ENCODE measurements around the gene RBMY1A1.
"Not testable (repeated sequence)": the region's sequence is repeated elsewhere in the genome, so short reads cannot be mapped to it uniquely, and the experiment has no call there.

RBMY1A1 gene

DNA sequence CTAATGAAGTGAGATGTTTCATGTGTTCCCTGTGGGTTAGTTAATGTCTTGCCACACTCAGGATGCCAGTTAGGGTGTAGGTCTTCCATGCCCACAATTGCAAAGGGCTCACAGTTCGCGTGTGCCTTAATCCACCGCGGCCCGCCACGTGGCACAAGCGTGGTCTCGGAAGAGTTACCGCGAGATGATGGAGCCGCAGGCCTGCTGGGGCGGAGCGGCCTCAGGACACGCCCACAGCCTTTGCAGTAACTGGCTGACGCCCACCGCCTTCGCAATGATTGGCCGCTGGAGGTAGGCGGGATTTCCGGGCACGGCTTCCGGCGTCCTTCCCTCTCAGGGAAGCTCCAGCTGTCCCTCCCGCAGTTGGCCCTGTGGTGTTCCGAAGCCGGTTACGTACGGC lies at the start of gene RBMY1A1:
Gene RBMY1A1, plus strand, starts transcription at position 301 of the 400 bp plus-strand sequence. CDS start 2,013 bp downstream, outside the sequence.
- not testable (repeated sequence) for FAIRE-seq

DNA sequence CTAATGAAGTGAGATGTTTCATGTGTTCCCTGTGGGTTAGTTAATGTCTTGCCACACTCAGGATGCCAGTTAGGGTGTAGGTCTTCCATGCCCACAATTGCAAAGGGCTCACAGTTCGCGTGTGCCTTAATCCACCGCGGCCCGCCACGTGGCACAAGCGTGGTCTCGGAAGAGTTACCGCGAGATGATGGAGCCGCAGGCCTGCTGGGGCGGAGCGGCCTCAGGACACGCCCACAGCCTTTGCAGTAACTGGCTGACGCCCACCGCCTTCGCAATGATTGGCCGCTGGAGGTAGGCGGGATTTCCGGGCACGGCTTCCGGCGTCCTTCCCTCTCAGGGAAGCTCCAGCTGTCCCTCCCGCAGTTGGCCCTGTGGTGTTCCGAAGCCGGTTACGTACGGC lies 23.6 kb upstream of the RBMY1A1 start, which contains the start of gene RBMY1B:
Gene RBMY1B, plus strand, starts transcription at position 301 of the 400 bp plus-strand sequence. CDS start 2,013 bp downstream, outside the sequence.
- FAIRE-seq, result not testable (repeated sequence)

DNA sequence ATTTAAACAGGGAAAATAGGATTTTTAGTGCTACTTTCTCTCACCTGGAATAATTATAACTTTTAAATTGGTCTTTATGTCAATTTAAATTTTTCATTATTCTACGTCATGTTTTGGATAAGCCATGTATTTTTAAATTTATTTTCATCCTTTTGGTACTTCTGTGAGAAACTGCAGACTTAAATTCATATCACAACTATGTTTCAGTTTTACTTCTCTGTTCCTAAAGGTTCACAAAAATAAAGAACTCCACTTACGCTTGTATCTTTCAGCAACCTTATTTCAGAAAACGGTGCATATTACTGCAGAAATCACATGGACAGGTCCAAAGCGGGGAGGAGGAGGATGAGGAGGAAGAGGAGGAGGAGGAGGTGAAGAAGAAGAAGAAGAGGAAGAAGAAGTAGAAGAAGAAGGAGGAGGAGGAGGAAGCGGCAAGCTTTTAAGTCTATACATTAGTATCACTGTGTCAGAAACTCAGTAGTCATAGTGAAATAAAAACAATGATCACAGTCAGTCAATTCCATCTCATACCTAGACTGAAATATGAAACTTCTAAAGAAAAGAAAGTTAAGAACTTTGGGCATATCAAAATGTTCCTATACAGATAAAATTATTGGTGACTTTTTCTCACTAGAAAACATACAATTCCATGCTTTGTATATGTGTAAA lies 24.8 kb downstream of the RBMY1A1 start:
- not testable (repeated sequence) for FAIRE-seq

DNA sequence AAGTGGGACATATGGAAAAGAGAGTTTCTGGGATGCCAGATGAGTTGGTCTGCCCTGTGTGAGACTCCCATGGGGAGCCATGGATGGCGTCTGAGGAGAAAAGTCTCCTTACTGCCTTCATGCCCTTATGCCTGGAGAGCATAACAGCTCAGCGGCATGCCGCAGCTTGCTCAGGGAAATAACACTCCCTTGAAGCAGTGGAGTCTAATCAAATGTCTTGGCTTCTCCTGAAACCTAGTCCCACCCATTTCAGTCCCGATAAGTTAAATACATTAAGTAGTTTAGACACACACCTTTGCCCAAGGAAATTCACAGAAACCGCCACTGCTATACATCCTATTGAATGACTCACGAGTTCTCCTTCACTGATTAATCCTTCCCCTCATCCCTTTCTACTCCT lies 50.8 kb downstream of the RBMY1A1 start:
- FAIRE-seq, result no peak

DNA sequence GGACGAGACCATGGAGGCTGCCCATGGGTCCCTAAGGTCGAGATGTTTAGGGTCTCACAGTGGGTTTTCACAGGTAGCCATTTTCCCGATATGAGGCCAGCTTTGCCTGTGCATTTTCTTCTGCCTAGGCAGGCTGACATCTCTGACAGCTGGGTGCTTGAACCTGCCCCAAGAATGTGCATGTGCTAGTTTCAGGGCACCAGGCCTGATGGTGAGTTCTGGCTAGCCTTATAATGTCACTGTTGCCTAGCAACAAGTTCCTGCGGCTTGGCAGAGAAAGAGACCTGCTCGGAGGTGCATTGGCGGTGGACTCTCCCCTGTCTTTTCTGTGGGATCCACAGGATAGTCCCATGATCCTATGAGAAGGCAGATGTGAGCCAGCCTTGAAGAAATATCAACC lies 51.8 kb downstream of the RBMY1A1 start:
- not testable (repeated sequence) for FAIRE-seq

DNA sequence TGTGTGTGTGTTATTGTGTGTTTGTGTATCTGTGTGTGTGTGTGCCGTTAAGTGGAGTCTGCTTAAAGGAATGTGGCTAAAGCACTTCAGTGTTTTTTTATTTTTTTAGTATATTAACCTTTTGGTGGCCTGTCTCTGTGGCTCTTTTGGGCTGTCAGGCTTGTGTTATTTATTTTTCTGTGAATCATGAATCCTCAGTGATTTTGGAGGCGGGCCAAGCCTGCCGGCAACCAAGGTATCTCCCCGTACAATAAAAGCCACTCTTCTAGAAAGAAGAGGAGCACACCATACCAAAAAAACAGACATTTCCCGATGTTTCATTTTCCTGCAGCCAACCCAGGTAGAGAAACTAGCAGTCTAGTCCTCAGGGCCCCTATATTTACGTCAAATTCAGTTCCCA lies 57.4 kb downstream of the RBMY1A1 start:
- no peak for FAIRE-seq

DNA sequence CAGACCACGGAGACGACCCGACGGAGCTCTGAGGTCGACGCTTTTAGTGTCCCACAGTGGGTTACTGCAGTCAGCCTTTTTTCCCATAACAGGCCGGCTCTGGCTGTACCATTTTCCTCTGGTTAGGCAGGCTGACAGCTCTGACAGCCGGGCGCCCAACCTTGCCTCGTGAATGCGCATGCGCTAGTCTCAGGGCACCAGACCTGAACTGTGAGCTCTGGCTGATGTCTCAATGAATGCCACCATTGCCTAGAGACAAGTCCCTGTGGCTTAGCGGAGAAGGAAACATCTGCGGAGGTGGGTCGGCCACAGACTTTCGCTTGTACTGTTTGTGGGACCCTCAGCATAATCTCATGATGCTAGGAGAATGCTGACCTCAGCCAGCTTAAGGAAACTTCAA lies 61.6 kb downstream of the RBMY1A1 start:
- not testable (repeated sequence) for FAIRE-seq

All from G401.6 (cell line).